LNCaP clone FGC (cell line): ENCODE results near the gene VMP1.
A peak's percentile ranks its signal among the peaks of the same experiment; 100 is the strongest.

Source experiments
- DNase-seq: peaks from one replicate; pipeline ENCODE4 v3.0.0-alpha.2; 2011; ENCODE audit warnings: low read depth
- H3K4me3 ChIP-seq: 2 replicates; pipeline ENCODE4 v1.5.1; 2011; ENCODE audit warnings: mild to moderate bottlenecking, low read depth, low read length, control low read depth
- TF ChIP-seq, protein P1 (sequence below): IDR thresholded peaks from 2 replicates; pipeline ENCODE4 v1.5.1; 2012; ENCODE audit warnings: mild to moderate bottlenecking; ENCODE audit not compliant: control insufficient read depth, insufficient read depth; ENCODE audit errors: extremely low read depth

VMP1 gene

DNA sequence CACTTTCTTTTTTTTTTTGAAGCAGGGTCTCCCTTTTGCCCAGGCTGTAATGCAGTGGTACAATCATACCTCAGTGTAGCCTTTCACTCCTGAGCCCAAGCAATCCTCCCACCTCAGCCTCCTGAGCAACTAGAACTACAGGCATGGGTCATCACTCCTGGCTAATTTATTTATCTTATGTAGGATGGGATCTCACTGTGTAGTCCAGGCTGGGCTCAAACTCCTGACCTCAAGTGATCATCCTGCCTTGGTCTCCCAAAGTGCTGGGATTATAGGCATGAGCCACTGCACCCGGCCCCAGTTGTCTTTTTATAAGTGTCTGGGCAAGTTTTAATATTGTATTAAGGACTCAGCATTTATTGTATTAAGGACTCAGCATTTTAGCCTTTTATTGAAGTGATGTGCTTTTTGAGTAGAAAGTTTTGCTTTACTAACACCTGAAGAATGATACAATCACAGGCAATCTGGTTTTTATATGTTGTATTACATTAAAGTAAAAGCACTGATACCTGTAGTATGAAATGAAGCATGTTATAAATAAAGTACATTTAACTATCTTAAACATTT is 22.9 kb downstream of the VMP1 start:
- no peak for DNase-seq
- TF ChIP-seq, protein P1, sequence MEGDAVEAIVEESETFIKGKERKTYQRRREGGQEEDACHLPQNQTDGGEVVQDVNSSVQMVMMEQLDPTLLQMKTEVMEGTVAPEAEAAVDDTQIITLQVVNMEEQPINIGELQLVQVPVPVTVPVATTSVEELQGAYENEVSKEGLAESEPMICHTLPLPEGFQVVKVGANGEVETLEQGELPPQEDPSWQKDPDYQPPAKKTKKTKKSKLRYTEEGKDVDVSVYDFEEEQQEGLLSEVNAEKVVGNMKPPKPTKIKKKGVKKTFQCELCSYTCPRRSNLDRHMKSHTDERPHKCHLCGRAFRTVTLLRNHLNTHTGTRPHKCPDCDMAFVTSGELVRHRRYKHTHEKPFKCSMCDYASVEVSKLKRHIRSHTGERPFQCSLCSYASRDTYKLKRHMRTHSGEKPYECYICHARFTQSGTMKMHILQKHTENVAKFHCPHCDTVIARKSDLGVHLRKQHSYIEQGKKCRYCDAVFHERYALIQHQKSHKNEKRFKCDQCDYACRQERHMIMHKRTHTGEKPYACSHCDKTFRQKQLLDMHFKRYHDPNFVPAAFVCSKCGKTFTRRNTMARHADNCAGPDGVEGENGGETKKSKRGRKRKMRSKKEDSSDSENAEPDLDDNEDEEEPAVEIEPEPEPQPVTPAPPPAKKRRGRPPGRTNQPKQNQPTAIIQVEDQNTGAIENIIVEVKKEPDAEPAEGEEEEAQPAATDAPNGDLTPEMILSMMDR, result no peak
- no peak overlapping the region for H3K4me3 ChIP-seq

DNA sequence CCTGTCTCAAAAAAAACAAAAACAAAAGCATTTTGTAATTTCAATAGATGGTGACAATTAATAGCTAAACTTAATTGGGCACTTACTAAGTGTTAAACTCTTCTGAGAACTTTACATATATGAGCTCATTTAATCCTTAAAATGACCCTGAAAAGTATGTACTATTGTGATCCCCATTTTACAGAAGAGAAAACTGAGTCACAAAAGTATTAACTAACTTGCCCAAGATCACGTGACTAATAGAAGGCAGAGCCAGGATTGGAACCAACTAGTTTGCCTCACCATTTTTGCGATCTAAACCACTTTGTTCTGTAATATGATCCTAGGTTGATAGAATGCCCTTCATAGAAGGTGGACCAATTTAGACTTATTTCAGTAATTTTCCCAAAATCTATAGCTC is 26.2 kb downstream of the VMP1 start:
- no peak for DNase-seq
- H3K4me3 ChIP-seq, result no peak overlapping the region
- TF ChIP-seq, protein P1, result no peak

DNA sequence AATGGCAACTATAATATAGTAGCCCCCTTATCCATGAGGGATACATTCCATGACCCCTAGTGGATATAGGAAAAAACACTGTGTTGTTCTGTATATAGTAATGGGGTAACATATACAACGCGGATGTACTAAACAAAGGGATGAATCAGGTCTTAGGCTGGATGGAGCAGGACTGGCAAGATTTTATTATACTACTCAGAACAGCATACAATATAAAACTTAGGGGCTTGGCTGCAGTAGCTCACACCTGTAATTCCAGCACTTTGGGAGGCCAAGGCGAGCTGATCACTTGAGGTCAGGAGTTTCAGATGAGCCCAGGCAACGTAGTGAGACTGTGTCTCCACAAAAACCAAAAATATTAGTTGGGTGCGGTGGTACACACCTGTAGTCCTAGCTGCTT is 26.8 kb downstream of the VMP1 start:
- no peak overlapping the region for H3K4me3 ChIP-seq
- TF ChIP-seq, protein P1, result no peak
- no peak for DNase-seq

DNA sequence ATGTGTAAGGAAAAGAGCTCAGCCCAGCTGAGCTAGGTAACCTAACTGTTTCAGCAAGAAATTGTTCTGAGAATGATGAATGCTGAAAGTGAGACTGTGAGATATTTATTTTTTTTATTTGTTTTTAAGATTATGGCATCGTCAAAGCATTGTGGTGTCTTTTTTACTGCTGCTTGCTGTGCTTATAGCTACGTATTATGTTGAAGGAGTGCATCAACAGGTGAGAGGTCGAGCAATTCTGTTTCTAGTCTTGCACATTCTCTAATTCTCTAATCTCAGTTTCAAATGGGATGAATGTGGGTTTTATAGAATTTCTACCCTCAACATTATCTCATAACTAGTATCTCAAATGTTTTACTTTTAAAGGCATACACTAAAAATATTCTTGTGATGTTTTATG is 29.9 kb downstream of the VMP1 start:
- TF ChIP-seq, protein P1, result no peak
- H3K4me3 ChIP-seq, result no peak overlapping the region
- DNase-seq, result no peak

DNA sequence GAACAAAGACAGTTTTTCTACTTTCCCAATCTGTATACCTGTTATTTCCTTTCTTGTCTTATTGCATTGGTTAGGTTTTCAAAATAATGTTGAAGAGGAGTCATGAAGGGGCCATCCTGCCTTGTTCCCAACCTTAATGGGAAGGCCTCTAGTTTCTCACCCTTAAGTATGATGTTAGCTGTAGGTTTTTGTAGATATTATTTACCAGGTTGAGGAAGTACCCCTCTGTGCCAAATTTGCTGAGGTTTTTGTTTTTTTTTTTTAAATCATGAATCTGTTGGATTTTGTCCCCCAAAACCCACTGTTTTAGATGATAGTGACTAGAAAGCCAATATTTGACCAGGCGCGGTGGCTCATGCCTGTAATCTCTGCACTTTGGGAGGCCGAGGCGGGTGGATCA is 36.4 kb downstream of the VMP1 start:
- no peak for DNase-seq
- H3K4me3 ChIP-seq, result no peak overlapping the region
- TF ChIP-seq, protein P1, result no peak

DNA sequence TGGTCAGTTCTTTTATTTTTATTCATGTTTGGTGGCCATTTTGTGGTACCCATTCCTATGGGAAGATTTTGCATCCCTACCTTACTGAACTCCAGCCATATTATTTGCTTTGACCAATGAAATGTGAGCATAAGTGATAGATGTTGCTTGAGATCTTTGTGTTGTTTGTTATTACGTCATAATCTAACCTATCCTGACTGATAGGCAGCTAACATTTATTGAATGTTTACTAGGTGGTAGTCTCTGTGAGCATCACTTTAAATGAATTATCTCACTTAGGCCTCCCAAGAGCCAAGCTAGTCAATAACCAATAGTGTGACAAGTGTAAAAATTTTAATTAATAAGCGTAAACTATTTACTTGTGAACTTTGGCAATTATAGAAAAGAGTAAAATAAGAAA is 37.6 kb downstream of the VMP1 start:
- no peak overlapping the region for H3K4me3 ChIP-seq
- TF ChIP-seq, protein P1, result no peak
- DNase-seq, result no peak

DNA sequence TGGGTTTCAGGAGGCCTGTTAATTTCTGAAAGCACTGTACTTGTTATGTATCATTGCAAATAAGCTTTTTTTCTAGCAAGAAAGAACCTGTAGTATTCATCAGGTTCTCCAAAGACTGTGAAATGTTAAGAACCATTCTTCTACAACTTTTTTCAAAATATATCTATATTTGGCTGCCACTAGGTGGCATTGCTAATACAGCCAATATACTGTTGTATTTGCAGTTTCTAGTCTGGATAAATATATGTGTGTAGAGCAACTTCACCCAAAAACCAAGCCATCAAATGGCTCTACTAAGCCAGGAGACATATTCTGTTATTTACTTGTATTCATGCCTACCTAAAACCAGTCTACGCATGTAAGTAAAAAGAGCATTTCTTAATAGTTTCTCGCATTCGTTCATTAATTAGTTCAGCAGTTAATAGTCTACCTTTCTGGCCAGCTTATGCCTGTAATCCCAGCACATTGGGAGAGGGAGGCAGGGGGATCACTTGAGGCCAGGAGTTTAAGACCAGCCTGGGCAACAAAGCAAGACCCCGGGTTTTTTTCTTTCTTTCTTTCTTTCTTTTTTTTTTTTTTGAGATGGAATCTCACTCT is 39.5 kb downstream of the VMP1 start:
- H3K4me3 ChIP-seq, result no peak overlapping the region
- no peak for DNase-seq
- TF ChIP-seq, protein P1, result peak; percentile 63
